NCI-H1048 (cell line): Measurements from ENCODE around the gene CACNA1C.

Experiments used
- DNase-seq: peaks from one replicate; lab custom pipeline; 2025; lab: John Stamatoyannopoulos, UW

CACNA1C gene

DNA sequence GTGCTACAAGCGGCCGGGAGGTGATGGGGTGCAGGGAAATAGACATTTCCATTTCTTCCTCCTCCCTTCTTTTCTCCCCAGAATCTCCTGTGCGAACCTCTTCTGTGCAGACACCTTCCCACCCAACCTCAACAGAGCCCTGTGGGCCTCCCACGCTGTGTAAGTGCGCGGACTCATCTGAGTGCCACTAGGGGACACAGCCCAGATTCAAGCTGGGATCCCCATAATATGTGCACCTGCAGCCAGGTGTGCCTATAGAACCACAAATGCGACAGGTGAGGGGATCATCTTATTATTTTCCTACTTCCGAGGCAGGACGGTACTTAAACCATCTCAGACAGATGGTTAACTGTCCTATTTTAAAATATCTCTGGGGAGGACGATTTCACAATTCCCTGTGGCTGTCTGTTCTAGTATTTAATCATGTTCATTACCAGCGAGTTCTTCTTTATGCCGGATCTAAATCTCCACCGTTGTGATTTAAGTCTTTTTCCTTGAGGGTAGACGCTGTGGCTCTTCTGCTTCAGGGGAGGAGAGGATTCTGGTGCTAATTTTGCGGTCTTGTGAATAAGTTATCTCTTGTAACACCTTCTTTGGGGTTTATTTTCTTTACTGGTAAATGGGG, 17.2 kb upstream of the CACNA1C start:
- no peak for DNase-seq

DNA sequence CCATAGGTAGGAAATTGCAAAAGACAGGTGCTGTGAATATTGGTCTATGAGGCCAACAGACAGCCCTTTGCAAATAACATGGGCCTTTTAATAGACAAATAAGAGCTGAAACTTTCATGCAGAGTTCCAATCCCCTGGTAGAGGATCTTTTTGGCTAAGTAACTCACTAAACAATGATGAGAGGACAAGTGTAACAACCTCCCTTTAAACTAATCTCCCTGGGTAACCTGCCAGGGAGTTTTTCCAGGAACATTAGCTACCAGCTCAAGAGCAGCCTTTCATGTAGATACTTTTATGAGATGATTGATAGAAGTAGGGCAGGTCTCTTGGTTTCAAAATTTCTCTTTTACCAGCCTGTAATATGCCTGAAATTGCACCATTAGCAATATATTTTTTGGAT, 13.8 kb upstream of the CACNA1C start:
- no peak for DNase-seq

GRCh38 chr12:2043054-2043453, 9.7 kb upstream of the CACNA1C start:
- no peak for DNase-seq

DNA sequence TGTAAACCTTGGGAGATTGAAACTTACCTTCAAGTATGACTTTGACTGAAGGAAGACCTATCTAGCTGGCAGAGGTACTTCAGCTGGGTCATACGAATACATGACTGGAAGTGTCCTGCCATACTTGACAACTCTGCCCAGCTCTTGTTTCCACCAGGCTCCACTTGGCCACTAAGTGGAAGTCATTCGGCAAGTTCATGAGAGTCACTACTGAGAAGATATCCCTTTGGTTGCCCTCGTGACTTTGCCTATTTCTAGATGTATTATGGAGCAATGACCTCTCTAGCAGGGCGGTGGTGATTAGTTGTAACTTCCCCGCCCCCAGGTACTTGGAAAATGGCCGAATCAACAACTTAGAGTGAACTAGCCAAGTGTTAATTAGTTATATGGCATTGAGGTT, 8.6 kb upstream of the CACNA1C start:
- no peak for DNase-seq

DNA sequence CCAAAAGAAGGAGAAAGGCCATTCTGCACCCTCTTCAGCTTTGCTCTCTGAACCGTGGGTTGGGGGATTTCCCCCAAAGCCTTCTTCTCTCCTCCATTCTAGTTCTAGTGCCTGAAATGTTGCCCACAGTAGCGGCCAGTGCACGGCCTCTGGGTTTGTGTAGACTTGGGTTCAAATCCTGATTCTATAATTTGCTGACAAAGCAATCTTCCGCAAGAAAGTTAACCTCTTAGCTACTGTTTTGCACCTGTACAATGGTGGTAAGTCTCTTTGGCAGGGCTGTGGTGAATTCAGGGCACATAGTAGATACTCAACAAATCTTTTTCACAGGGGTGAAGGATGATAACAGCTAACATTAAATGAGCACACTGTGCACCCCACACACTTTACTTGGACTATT, 5.8 kb upstream of the CACNA1C start:
- DNase-seq, result no peak

DNA sequence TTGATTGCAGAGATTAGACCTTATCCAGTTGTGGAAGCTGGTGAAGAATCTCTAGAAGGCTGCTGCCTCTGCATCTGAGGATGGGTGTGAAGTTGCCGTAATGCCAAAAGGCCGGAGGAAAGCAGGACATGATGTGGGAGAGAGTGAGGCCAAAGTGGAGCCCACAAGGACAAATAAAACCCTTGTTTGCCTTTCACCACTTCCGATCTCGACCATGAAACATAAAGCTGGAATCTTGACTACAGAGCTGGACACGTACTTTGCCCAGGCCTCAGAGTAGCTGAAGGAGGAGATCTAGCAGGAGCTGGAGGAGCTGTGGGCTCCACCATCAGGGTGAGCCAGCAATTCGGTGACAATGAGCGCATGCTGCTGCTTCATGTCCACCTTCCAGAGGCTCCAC, 5.0 kb upstream of the CACNA1C start:
- DNase-seq, result no peak

- DNase-seq, result no peak
Measured at GRCh38 chr12:2049604-2050540, 2.9 kb upstream of the CACNA1C start.

GRCh38 chr12:2051700-2052621, 826 bp upstream of the CACNA1C start:
- DNase-seq, result no peak

DNA sequence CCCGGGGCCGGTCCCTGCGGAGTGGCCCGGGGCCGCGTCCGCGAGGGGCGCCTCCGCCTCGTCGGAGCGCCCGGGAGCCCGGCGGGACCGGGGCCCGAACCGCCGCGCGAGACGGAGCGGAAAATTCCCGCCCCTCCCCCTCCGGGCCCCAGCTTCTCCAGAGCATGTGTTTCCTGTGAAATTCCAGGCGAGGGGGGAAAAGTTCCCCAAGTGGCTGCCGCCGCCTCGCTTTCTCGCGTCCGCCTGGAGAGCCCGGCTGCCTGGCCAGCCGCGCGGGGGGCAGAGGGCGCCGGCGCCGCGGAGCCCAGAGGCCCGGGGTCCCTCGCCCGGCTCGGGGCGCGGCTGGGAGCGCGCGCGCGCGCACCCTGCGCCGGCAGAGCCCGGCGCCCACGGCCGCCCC, 904 bp downstream of the CACNA1C start:
- no peak for DNase-seq

- DNase-seq, result no peak
Measured at GRCh38 chr12:2054091-2055018, 1.6 kb downstream of the CACNA1C start.

DNA sequence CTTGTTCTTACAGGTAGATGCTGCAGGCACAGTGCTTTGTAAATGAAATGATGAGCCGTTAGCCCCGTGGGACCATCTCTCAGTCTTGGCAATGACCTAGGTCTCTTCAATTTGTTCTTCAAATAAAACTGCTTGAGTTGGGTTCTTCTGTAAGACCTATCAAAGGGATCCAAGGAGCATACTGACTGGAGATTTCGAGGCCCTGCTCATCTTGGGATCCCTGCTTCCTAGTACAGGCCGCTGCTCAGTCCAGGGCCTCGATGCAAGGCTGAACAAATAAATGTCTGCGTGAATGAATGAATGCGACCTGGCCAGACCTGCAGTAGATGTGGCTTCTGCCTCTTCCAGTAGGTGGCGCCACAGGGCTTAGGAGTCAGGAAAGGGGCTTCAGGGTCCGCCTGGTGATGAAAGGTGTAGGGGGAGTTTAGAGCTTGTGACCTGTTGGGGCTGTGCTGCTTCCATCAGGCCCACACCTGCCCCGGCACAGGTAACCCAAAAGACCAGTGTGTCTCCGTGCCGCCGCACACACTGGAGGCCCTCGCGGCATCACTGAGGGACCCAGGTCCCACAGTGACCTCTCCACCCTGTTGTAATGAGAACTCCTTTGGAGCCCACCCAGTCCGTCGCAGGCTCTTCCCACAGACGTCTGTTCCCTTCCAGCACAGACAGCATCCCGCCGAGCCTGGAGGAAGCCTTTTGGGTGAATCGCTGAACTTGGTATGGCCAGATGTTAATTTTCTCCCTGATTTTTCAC, 4.4 kb downstream of the CACNA1C start:
- DNase-seq, result peak; percentile 25

DNA sequence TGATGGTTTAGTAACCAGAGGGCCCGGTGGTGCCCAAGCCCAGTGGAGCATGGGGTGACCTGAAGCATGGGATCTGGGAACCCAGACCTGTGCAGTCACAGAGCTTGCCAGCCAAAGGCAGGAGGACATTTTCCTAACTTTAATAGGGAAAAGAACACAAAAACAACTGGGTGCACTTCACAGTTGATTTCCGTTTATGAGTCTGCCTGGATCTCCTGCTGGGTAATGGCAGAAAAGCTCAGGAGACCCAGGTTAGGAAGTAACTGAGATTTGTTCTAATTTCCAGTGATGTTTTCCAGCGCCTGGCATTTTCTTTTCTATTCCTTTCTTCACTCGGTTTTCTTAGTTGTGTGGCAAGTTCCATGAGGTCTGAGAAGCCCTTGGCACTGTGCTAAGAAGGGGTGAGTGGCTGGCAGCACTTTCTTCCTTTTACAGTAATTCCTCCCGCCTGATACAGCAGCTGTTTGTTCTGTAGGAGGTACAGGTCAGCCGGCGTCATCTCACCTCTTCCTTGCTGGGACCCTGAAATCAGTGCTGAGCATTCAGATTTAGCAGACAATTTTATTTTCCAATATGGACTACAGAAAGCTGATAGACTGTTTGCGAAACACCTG, 5.1 kb downstream of the CACNA1C start:
- no peak for DNase-seq

DNA sequence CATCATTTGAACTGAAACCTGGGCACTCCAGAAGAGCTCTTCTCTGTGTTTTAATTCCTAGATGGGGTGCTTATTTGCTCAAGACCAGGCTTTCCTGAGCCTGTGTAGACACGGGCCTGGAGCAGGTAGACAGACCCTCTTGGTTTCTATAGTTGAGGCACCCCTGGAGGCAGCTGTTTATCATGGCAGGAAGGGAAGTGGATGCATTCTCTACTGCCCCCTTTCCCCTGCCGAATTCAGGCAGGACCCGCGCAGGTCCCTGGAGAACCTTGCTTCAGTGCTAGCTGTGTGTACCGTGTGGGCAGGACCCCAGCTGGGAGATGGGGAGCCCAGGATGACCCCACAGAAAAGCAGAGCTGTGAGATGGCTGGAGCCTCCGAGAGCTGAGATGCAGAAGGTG, 6.0 kb downstream of the CACNA1C start:
- DNase-seq, result no peak

GRCh38 chr12:2061402-2061801, 8.6 kb downstream of the CACNA1C start:
- DNase-seq, result no peak

- no peak for DNase-seq
Measured at GRCh38 chr12:2064071-2064507, 11.3 kb downstream of the CACNA1C start.

GRCh38 chr12:2068653-2069052, 15.9 kb downstream of the CACNA1C start:
- DNase-seq, result no peak

- no peak for DNase-seq
Measured at GRCh38 chr12:2070440-2071045, 17.8 kb downstream of the CACNA1C start.

DNA sequence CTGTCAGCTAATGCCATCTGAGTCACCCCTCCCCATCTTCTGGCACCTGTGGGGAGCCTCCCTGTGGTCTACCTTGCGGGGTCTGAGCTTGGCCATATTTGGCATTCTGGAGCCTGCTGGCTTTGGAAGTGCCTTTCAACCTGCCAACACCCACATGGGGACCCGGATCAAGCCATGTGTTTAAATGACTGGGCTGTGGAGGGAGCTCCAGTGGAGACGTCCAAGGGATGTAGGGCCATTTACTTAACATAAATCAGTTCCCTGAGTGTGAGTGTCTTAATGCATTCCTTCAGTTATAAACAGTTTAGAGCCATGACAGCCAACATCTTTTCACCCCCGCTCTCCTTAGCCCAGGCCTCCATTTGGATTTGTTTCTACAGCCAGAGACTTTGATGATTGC, 22.0 kb downstream of the CACNA1C start:
- no peak for DNase-seq

GRCh38 chr12:2075508-2076195, 22.9 kb downstream of the CACNA1C start:
- DNase-seq, result no peak
